ENCODE data around the gene GNAS.

DNA sequence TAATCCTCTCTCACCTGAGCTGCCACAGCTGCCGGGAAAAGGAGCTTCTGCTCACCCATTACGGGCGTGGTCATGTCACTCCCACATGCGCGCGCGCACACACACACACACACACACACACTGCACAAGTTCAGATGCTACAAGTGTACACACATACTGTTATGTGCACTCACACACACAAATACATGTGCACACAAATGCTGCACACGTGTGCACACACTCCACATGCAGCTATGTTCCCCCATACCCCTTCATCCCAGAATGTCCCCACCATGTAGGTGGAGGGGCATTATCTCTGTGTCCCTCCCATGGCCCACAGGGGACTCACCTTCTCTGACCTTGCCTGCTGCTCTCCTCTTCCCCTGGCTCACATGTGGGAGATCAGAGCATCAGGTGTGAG is 39.1 kb upstream of the GNAS start:
- TF ChIP-seq, protein P1, sequence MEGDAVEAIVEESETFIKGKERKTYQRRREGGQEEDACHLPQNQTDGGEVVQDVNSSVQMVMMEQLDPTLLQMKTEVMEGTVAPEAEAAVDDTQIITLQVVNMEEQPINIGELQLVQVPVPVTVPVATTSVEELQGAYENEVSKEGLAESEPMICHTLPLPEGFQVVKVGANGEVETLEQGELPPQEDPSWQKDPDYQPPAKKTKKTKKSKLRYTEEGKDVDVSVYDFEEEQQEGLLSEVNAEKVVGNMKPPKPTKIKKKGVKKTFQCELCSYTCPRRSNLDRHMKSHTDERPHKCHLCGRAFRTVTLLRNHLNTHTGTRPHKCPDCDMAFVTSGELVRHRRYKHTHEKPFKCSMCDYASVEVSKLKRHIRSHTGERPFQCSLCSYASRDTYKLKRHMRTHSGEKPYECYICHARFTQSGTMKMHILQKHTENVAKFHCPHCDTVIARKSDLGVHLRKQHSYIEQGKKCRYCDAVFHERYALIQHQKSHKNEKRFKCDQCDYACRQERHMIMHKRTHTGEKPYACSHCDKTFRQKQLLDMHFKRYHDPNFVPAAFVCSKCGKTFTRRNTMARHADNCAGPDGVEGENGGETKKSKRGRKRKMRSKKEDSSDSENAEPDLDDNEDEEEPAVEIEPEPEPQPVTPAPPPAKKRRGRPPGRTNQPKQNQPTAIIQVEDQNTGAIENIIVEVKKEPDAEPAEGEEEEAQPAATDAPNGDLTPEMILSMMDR (optimal IDR thresholded peaks at IDR 0.05 in 1 of 3, IDR thresholded peaks at IDR 0.05 in 1 of 3, conservative IDR thresholded peaks at IDR 0.05 in 1 of 3; ENCODE audit: extremely low read depth in 1 of 3, insufficient read depth in 2 of 3, low read length in 3 of 3), result no peak
- no peak for TF ChIP-seq EZH2 (IDR thresholded peaks at IDR 0.05; ENCODE audit: low read length)

Measured in keratinocyte (primary cell).